ENCODE measurements around the gene GJC1.

- TF ChIP-seq NFIC (IDR thresholded peaks at IDR 0.05; ENCODE audit: borderline replicate concordance) (no peak), CTCF (IDR thresholded peaks at IDR 0.05) (no peak), FOXM1 (IDR thresholded peaks at IDR 0.05; ENCODE audit: low read depth) (no peak), RFX5 (IDR thresholded peaks at IDR 0.05; ENCODE audit: low read length) (no peak), REST (IDR thresholded peaks at IDR 0.05; ENCODE audit: low read depth, low read length) (no peak), MXI1 (IDR thresholded peaks at IDR 0.05; ENCODE audit: low read depth, low read length) (no peak), PBX3 (IDR thresholded peaks at IDR 0.05) (no peak), ELF1 (IDR thresholded peaks at IDR 0.05) (no peak), USF2 (IDR thresholded peaks at IDR 0.05; ENCODE audit: borderline replicate concordance, low read depth, low read length) (no peak), RXRA (IDR thresholded peaks at IDR 0.05; ENCODE audit: borderline replicate concordance, low read depth) (no peak), TAF1 (IDR thresholded peaks at IDR 0.05; ENCODE audit: borderline replicate concordance, low read depth, low read length) (no peak), JUND (IDR thresholded peaks at IDR 0.05) (no peak)
These were observed 51.4 kb downstream of the GJC1 start for GRCh38 chr17:44778656-44779210.
